HepG2 (cell line): ENCODE data around the gene HTD2. TPM values are rescaled to one million over a fixed set of nuclear protein-coding genes. Genes with fewer than 3 reads are reported as not detected.

ENCODE experiments used
- ATAC-seq: fragments of 200-7000 bp; cut with Tn5 transposase; 3 replicates; pipeline ENCODE4 v1.9.1; 2020; ENCODE audit warnings: mild to moderate bottlenecking, moderate library complexity
- BruUV-seq: library from RNA; stranded (reverse); fragments of 400-500 nt; replicated peaks from 2 replicates; lab custom pipeline; 2021; lab: Mats Ljungman, UMichigan
- CTCF ChIA-PET: fragments of 300-600 bp; formaldehyde crosslinking; extraction: SDS; loops from one replicate; lab custom pipeline; 2021; ENCODE audit warnings: low total read pairs, inconsistent platforms, low intra/inter-chr PET ratio; lab: Yijun Ruan, JAX
- POLR2A ChIA-PET: fragments of 350-600 bp; sonication (Branson Sonifier 250); formaldehyde crosslinking; loops from one replicate; lab custom pipeline; 2020; ENCODE audit warnings: antibody characterized with exemption, inconsistent platforms; lab: Yijun Ruan, JAX
- DNase-seq: peaks from one replicate; pipeline ENCODE4 v3.0.0-alpha.2; 2015; ENCODE audit warnings: low spot score
- FAIRE-seq: peaks from 3 replicates; lab custom pipeline; 2011; peaks lifted over from hg19 to GRCh38; lab: Jason Lieb, UNC
- H2AFZ ChIP-seq: one replicate; pipeline ENCODE4 v1.6.1; 2011; ENCODE audit warnings: low read length, inconsistent platforms
- H3K27ac ChIP-seq: fragments of 300-600 bp; 3 replicates; pipeline ENCODE4 v1.8.0; 2011; ENCODE audit warnings: mixed run types, mild to moderate bottlenecking, mixed read lengths, low read length, inconsistent platforms; ENCODE audit not compliant: insufficient read depth; ENCODE audit errors: extremely low read length
- H3K27me3 ChIP-seq, 2 experiments: fragments of 200-600 bp in 1 of 2; 2 replicates in 1 of 2; 3 replicates in 1 of 2; pipeline versions ENCODE4 v1.6.0 to v1.8.0; 2011; ENCODE audit warnings: low read length in 2 of 2, mild to moderate bottlenecking in 2 of 2, moderate library complexity in 2 of 2, inconsistent platforms in 1 of 2; ENCODE audit not compliant: insufficient read depth in 2 of 2, control insufficient read depth in 1 of 2
- H3K36me3 ChIP-seq, 2 experiments: fragments of 200-600 bp in 1 of 2; replicated peaks in 1 of 2; 2 replicates in 1 of 2; 3 replicates in 1 of 2; pipeline versions ENCODE4 v1.5.1 to v1.8.0; 2011; ENCODE audit warnings: low read length in 2 of 2, inconsistent platforms in 1 of 2; ENCODE audit not compliant: insufficient read depth in 2 of 2, control insufficient read depth in 1 of 2
- H3K4me1 ChIP-seq: 2 replicates; pipeline ENCODE4 v1.5.1; 2012; ENCODE audit warnings: low read length, inconsistent platforms; ENCODE audit not compliant: insufficient read depth
- H3K4me2 ChIP-seq: 2 replicates; pipeline ENCODE4 v1.6.0; 2011; ENCODE audit warnings: low read depth, low read length, inconsistent platforms
- H3K4me3 ChIP-seq, 3 experiments: fragments of 200-600 bp in 1 of 3; sonication (generic), shearing (Covaris generic) in 1 of 3; replicated peaks in 1 of 3; 2 replicates each; pipeline ENCODE4 v1.5.1; 2011 to 2016; ENCODE audit warnings: low read length in 3 of 3, inconsistent platforms in 2 of 3, low read depth in 2 of 3, mild to moderate bottlenecking in 2 of 3, control low read depth in 1 of 3, mixed read lengths in 1 of 3; ENCODE audit not compliant: insufficient read depth in 1 of 3
- H3K79me2 ChIP-seq: one replicate; pipeline ENCODE4 v1.6.1; 2011; ENCODE audit warnings: low read length, inconsistent platforms; ENCODE audit not compliant: insufficient read depth
- H3K9ac ChIP-seq: 2 replicates; pipeline ENCODE4 v1.6.0; 2011; ENCODE audit warnings: mild to moderate bottlenecking, low read depth, low read length, inconsistent platforms; ENCODE audit not compliant: insufficient read depth
- H3K9me3 ChIP-seq: 2 replicates; pipeline ENCODE4 v1.5.1; 2012; ENCODE audit warnings: mild to moderate bottlenecking, low read length
- H4K20me1 ChIP-seq: 2 replicates; pipeline ENCODE4 v1.6.0; 2011; ENCODE audit warnings: inconsistent platforms, mild to moderate bottlenecking, low read length, moderate library complexity; ENCODE audit not compliant: insufficient read depth
- NR2F6 ChIP-seq, 2 experiments: IDR thresholded peaks; 2 replicates each; pipeline ENCODE4 v1.6.1; 2016; ENCODE audit warnings: antibody characterized with exemption in 1 of 2, mild to moderate bottlenecking in 1 of 2
- RARG ChIP-seq: sonication (generic); formaldehyde crosslinking; IDR thresholded peaks from 2 replicates; pipeline ENCODE4 v1.4.0; 2020; ENCODE audit warnings: low read depth, mild to moderate bottlenecking, missing genetic modification reagents
- ZFAT ChIP-seq: sonication (generic); formaldehyde crosslinking; conservative IDR thresholded peaks from 2 replicates; pipeline ENCODE4 v1.8.1; 2023; ENCODE audit warnings: missing genetic modification reagents, inconsistent platforms
- ZNF143 ChIP-seq: sonication (generic); formaldehyde crosslinking; IDR thresholded peaks from 2 replicates; pipeline ENCODE4 v1.4.0; 2020; ENCODE audit warnings: missing genetic modification reagents
- WGBS: methylation state at CpG from one replicate; pipeline ENCODE4 v1.1.6; 2017; ENCODE audit warnings: low lambda C conversion rate; 5-methylcytosine and 5-hydroxymethylcytosine counted together
- in situ Hi-C: cut with HindIII; loops from 2 replicates; pipeline ENCODE4 v1.10.0; 2017; ENCODE audit warnings: low pct_unique_long_range_greater_than_20kb; ENCODE audit not compliant: extremely low pct_ligation_motif_present
- intact Hi-C: fragments of 100-400 bp; cut with micrococcal nuclease; formaldehyde crosslinking; loops from one replicate; pipeline ENCODE4 v1.10.0; 2022; ENCODE audit not compliant: unreplicated experiment
- polyA plus RNA-seq, 8 experiments: library from polyadenylated mRNA; depleted of rRNA in 3 of 8; stranded (reverse) in 7 of 8; unstranded in 1 of 8; fragments of >200 nt; fragmentation: Illumina TruSeq in 4 of 8; extraction: Trizol in 4 of 8; gene quantifications; 2 replicates each; pipeline versions ENCODE4 v1.2.1 to v1.2.3, GENCODE V29; 2011 to 2016; ENCODE audit warnings: low read depth in 4 of 8, missing spikeins in 1 of 8, mixed read lengths in 1 of 8; ENCODE audit not compliant: insufficient read depth in 1 of 8
- total RNA-seq, 5 experiments: library from RNA; depleted of rRNA; stranded (reverse); fragments of >200 nt; fragmentation: Illumina TruSeq; extraction: Trizol; gene quantifications; 2 replicates each; pipeline ENCODE4 v1.2.3, GENCODE V29; 2016; ENCODE audit warnings: low read depth in 1 of 5
- TF ChIP-seq, protein P1 (sequence below): sonication (generic); formaldehyde crosslinking; IDR thresholded peaks from 2 replicates; pipeline ENCODE4 v1.4.0; 2020; ENCODE audit warnings: missing genetic modification reagents
- TF ChIP-seq, protein P2 (sequence below): sonication (generic); formaldehyde crosslinking; IDR thresholded peaks from 2 replicates; pipeline ENCODE4 v1.4.0; 2020; ENCODE audit warnings: low read depth, mild to moderate bottlenecking, missing genetic modification reagents
- TF ChIP-seq, protein P3 (sequence below): sonication (generic); formaldehyde crosslinking; IDR thresholded peaks from 2 replicates; pipeline ENCODE4 v1.9.0; 2021; ENCODE audit warnings: missing genetic modification reagents, mild to moderate bottlenecking, borderline replicate concordance
- TF ChIP-seq, protein P4 (sequence below): sonication (generic); formaldehyde crosslinking; IDR thresholded peaks from 2 replicates; pipeline ENCODE4 v1.4.0; 2020; ENCODE audit warnings: mild to moderate bottlenecking, missing genetic modification reagents, borderline replicate concordance
- TF ChIP-seq, protein P5 (sequence below): sonication (generic); formaldehyde crosslinking; conservative IDR thresholded peaks from 2 replicates; pipeline ENCODE4 v1.4.0; 2020; ENCODE audit warnings: missing genetic modification reagents

HTD2 gene
- total and polyA plus RNA-seq, 2 of the 13 experiments (the other 11 are each of a cell fraction or from before 2014, with no cell fraction given), result 8.6 to 13.7 TPM

DNA sequence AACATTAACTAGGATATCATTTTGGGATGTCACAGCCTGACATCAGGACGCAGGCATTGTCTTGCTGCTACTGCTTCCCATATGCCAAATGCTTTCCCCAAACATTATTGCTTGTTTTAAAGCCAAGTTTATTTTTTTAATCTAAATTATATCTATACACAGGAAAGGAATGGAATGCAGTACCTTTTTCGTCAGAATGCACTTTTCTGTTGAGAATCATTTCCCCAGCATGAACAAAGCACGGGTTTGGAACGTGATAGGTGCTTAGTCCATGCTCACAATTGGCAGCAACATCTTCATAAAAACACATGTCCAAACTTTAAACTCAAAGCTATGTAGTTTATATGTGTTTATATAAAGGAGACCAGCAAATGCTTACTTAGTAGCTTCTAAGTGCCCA is 52.5 kb downstream of the HTD2 start:
- Histone ChIP-seq H3K36me3 (no peaks in the 10 kb centered on the region), H2AFZ (no peak overlapping the region), H3K4me2 (no peak overlapping the region), H3K27me3 (no peaks in the 10 kb centered on the region), H3K4me1 (no peaks in the 10 kb centered on the region), H3K4me3 (no peak overlapping the region), H3K79me2 (no peaks in the 10 kb centered on the region), H3K9ac (no peak overlapping the region), H3K27ac (no peak overlapping the region), H4K20me1 (0 out of 2 replicates have a peak, but pooled peaks cover 4% of the 10 kb centered on the region), H3K9me3 (no peaks in the 10 kb centered on the region)
- FAIRE-seq (no peak), ATAC-seq (no peak), DNase-seq (no peak)
- POLR2A ChIA-PET, result no interaction called here
- CTCF ChIA-PET, result no interaction called here
- WGBS, result 95% methylated on average over 4 of the region's 4 CpGs
- no peak for TF ChIP-seq ZNF143 (CRISPR knock-in tag)
- TF ChIP-seq, protein P1, sequence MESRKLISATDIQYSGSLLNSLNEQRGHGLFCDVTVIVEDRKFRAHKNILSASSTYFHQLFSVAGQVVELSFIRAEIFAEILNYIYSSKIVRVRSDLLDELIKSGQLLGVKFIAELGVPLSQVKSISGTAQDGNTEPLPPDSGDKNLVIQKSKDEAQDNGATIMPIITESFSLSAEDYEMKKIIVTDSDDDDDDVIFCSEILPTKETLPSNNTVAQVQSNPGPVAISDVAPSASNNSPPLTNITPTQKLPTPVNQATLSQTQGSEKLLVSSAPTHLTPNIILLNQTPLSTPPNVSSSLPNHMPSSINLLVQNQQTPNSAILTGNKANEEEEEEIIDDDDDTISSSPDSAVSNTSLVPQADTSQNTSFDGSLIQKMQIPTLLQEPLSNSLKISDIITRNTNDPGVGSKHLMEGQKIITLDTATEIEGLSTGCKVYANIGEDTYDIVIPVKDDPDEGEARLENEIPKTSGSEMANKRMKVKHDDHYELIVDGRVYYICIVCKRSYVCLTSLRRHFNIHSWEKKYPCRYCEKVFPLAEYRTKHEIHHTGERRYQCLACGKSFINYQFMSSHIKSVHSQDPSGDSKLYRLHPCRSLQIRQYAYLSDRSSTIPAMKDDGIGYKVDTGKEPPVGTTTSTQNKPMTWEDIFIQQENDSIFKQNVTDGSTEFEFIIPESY (CRISPR knock-in tag), result no peak
- in situ Hi-C loops (no loop called here), intact Hi-C loops (no loop called here)
- no TSS peak for BruUV-seq

DNA sequence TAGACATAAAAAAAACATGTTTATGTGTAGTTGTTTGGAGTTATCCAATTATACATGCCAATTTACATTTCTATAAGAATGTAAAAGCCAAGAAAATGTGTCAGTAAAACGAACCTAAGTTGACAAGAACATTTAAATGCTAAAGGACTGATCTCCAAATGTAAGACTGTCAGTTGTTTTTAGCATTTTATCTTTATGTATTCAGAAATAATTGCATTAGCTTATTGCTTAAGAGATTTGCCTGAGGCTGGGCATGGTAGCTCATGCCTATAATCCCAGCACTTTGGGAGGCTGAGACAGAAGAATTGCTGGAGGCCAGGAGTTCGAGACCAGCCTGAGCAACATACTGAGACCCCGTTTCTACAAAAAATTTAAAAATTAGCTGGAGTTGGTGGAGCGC is 53.3 kb downstream of the HTD2 start:
- no peaks in the 10 kb centered on the region for H3K4me1 ChIP-seq
- in situ Hi-C loops, result no loop called here
- H3K27ac ChIP-seq, result no peak overlapping the region
- no peak overlapping the region for H3K4me2 ChIP-seq
- ATAC-seq (no peak), DNase-seq (no peak), FAIRE-seq (no peak)
- no peak overlapping the region for H2AFZ ChIP-seq
- intact Hi-C loops, result no loop called here
- H3K27me3 ChIP-seq, result no peaks in the 10 kb centered on the region
- 73% methylated on average over 4 of the region's 4 CpGs for WGBS
- H4K20me1 ChIP-seq, result 0 out of 2 replicates have a peak, but pooled peaks cover 4% of the 10 kb centered on the region
- no peak overlapping the region for H3K4me3 ChIP-seq
- CTCF ChIA-PET, result no interaction called here
- BruUV-seq, result no TSS peak
- no peaks in the 10 kb centered on the region for H3K79me2 ChIP-seq
- no peak overlapping the region for H3K9ac ChIP-seq
- H3K36me3 ChIP-seq, result no peaks in the 10 kb centered on the region
- POLR2A ChIA-PET, result no interaction called here
- no peaks in the 10 kb centered on the region for H3K9me3 ChIP-seq
- no peak for TF ChIP-seq RARG
- TF ChIP-seq, protein P2, sequence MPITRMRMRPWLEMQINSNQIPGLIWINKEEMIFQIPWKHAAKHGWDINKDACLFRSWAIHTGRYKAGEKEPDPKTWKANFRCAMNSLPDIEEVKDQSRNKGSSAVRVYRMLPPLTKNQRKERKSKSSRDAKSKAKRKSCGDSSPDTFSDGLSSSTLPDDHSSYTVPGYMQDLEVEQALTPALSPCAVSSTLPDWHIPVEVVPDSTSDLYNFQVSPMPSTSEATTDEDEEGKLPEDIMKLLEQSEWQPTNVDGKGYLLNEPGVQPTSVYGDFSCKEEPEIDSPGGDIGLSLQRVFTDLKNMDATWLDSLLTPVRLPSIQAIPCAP (CRISPR knock-in tag), result no peak
- TF ChIP-seq NR2F6 (IDR thresholded peaks at IDR 0.05), result no peak
- TF ChIP-seq NR2F6 (CRISPR knock-in tag; IDR thresholded peaks at IDR 0.05), result no peak
- TF ChIP-seq ZFAT, result no peak
- TF ChIP-seq, protein P3, sequence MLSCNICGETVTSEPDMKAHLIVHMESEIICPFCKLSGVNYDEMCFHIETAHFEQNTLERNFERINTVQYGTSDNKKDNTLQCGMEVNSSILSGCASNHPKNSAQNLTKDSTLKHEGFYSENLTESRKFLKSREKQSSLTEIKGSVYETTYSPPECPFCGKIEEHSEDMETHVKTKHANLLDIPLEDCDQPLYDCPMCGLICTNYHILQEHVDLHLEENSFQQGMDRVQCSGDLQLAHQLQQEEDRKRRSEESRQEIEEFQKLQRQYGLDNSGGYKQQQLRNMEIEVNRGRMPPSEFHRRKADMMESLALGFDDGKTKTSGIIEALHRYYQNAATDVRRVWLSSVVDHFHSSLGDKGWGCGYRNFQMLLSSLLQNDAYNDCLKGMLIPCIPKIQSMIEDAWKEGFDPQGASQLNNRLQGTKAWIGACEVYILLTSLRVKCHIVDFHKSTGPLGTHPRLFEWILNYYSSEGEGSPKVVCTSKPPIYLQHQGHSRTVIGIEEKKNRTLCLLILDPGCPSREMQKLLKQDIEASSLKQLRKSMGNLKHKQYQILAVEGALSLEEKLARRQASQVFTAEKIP (CRISPR knock-in tag), result no peak
- TF ChIP-seq, protein P4, sequence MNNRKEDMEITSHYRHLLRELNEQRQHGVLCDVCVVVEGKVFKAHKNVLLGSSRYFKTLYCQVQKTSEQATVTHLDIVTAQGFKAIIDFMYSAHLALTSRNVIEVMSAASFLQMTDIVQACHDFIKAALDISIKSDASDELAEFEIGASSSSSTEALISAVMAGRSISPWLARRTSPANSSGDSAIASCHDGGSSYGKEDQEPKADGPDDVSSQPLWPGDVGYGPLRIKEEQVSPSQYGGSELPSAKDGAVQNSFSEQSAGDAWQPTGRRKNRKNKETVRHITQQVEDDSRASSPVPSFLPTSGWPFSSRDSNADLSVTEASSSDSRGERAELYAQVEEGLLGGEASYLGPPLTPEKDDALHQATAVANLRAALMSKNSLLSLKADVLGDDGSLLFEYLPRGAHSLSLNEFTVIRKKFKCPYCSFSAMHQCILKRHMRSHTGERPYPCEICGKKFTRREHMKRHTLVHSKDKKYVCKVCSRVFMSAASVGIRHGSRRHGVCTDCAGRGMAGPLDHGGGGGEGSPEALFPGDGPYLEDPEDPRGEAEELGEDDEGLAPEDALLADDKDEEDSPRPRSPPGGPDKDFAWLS (CRISPR knock-in tag), result no peak
- TF ChIP-seq, protein P5, sequence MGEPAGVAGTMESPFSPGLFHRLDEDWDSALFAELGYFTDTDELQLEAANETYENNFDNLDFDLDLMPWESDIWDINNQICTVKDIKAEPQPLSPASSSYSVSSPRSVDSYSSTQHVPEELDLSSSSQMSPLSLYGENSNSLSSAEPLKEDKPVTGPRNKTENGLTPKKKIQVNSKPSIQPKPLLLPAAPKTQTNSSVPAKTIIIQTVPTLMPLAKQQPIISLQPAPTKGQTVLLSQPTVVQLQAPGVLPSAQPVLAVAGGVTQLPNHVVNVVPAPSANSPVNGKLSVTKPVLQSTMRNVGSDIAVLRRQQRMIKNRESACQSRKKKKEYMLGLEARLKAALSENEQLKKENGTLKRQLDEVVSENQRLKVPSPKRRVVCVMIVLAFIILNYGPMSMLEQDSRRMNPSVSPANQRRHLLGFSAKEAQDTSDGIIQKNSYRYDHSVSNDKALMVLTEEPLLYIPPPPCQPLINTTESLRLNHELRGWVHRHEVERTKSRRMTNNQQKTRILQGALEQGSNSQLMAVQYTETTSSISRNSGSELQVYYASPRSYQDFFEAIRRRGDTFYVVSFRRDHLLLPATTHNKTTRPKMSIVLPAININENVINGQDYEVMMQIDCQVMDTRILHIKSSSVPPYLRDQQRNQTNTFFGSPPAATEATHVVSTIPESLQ (CRISPR knock-in tag), result no peak
